SU-DHL-6 (cell line): ENCODE measurements around the gene TCF7L1.

Experiments
- EZH2phosphoT487 ChIP-seq: fragments of 200-600 bp; sonication (generic), shearing (Covaris generic); conservative IDR thresholded peaks from 2 replicates; pipeline ENCODE4 v1.6.1; 2018; ENCODE audit warnings: mild to moderate bottlenecking, antibody characterized with exemption, low read length, moderate library complexity, mixed read lengths
- TF ChIP-seq, protein P1 (sequence below): fragments of 200-600 bp; sonication (generic); IDR thresholded peaks from one replicate; pipeline ENCODE4 v1.5.1; 2017; ENCODE audit warnings: antibody characterized with exemption, mild to moderate bottlenecking, low read length, moderate library complexity; ENCODE audit not compliant: insufficient read depth, poor library complexity, severe bottlenecking

DNA sequence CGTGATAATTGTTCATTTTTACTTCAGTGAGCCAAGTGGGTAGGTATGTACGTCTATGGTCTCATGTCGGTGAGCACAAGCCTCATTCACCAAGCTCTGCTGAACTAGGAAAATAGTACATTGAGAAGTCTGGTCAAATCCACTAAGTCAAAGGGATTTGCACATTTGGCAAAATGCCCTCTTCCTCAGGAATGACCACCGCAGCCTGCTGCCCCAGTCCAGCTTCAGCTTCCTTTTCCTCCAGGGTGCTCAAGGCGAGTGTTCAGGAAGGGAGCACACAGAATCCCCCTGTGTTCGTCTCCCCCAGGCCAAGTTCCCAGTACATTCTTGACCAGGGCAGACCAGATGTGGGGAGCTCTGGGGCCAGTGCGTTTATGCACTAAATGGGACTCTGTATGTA is 23.0 kb downstream of the TCF7L1 start:
- TF ChIP-seq, protein P1, sequence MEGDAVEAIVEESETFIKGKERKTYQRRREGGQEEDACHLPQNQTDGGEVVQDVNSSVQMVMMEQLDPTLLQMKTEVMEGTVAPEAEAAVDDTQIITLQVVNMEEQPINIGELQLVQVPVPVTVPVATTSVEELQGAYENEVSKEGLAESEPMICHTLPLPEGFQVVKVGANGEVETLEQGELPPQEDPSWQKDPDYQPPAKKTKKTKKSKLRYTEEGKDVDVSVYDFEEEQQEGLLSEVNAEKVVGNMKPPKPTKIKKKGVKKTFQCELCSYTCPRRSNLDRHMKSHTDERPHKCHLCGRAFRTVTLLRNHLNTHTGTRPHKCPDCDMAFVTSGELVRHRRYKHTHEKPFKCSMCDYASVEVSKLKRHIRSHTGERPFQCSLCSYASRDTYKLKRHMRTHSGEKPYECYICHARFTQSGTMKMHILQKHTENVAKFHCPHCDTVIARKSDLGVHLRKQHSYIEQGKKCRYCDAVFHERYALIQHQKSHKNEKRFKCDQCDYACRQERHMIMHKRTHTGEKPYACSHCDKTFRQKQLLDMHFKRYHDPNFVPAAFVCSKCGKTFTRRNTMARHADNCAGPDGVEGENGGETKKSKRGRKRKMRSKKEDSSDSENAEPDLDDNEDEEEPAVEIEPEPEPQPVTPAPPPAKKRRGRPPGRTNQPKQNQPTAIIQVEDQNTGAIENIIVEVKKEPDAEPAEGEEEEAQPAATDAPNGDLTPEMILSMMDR = no peak
- TF ChIP-seq EZH2phosphoT487 = no peak
